GM12878 (cell line): ENCODE data around the gene ZSCAN10. TPM values are rescaled to one million over a fixed set of nuclear protein-coding genes. Genes with fewer than 3 reads are reported as not detected.

ENCODE experiments used
- CEBPZ ChIP-seq: fragments of 150-350 bp; IDR thresholded peaks from 2 replicates; pipeline ENCODE4 v1.6.1; 2016; ENCODE audit warnings: low read depth, low read length
- E2F8 ChIP-seq: fragments of 450-650 bp; IDR thresholded peaks from 2 replicates; pipeline ENCODE4 v1.6.1; 2018; ENCODE audit warnings: mild to moderate bottlenecking, low read depth, moderate library complexity; ENCODE audit not compliant: partially characterized antibody
- E4F1 ChIP-seq: fragments of 450-650 bp; IDR thresholded peaks from 2 replicates; pipeline ENCODE4 v1.6.1; 2018; ENCODE audit warnings: borderline replicate concordance, mild to moderate bottlenecking; ENCODE audit not compliant: partially characterized antibody
- ELK1 ChIP-seq: IDR thresholded peaks from 2 replicates; pipeline ENCODE4 v1.6.1; 2012; ENCODE audit warnings: low read depth, low read length, improper control_type of control experiment
- ESRRA ChIP-seq: IDR thresholded peaks from 2 replicates; pipeline ENCODE4 v1.6.1; 2012; ENCODE audit warnings: mild to moderate bottlenecking, low read length, improper control_type of control experiment
- IKZF1 ChIP-seq: fragments of 450-650 bp; conservative IDR thresholded peaks from 2 replicates; pipeline ENCODE4 v1.6.1; 2017; ENCODE audit warnings: antibody characterized with exemption, mild to moderate bottlenecking
- NFYA ChIP-seq: IDR thresholded peaks from 2 replicates; pipeline ENCODE4 v1.6.1; 2011; ENCODE audit warnings: low read depth, mild to moderate bottlenecking, low read length, improper control_type of control experiment, borderline replicate concordance
- POLR2AphosphoS2 ChIP-seq: IDR thresholded peaks from 2 replicates; pipeline ENCODE4 v1.6.1; 2011; ENCODE audit warnings: low read depth, mild to moderate bottlenecking, low read length, improper control_type of control experiment, moderate library complexity
- RCOR1 ChIP-seq: conservative IDR thresholded peaks from 2 replicates; pipeline ENCODE4 v1.6.1; 2012; ENCODE audit warnings: low read depth, low read length, improper control_type of control experiment
- RELB ChIP-seq: fragments of 450-650 bp; IDR thresholded peaks from 2 replicates; pipeline ENCODE4 v1.6.1; 2017; ENCODE audit warnings: low read depth, mild to moderate bottlenecking, moderate library complexity
- SKIL ChIP-seq: fragments of 450-650 bp; IDR thresholded peaks from 2 replicates; pipeline ENCODE4 v1.6.1; 2017; ENCODE audit warnings: mild to moderate bottlenecking, low read depth, inconsistent platforms; ENCODE audit not compliant: poor library complexity, severe bottlenecking
- SREBF1 ChIP-seq: IDR thresholded peaks from 2 replicates; pipeline ENCODE4 v1.6.1; 2012; ENCODE audit warnings: mild to moderate bottlenecking, low read length
- ZNF622 ChIP-seq: fragments of 450-650 bp; IDR thresholded peaks from 2 replicates; pipeline ENCODE4 v1.6.1; 2017; ENCODE audit warnings: mild to moderate bottlenecking, inconsistent platforms
- polyA plus RNA-seq, 11 experiments: library from polyadenylated mRNA; depleted of rRNA in 4 of 11; unstranded in 6 of 11; stranded (reverse) in 5 of 11; fragments of >200 nt; fragmentation: Nextera tagmentation in 4 of 11; fragmentation: Illumina TruSeq in 1 of 11; extraction: Ambion mirVana in 4 of 11; extraction: Trizol in 1 of 11; gene quantifications; 1 replicate in 1 of 11; 2 replicates in 10 of 11; pipeline versions ENCODE4 v1.2.1 to v1.2.3, GENCODE V29; 2011 to 2016; ENCODE audit warnings: inconsistent platforms in 2 of 11, missing spikeins in 2 of 11, low read depth in 1 of 11
- total RNA-seq, 4 experiments: library from RNA; depleted of rRNA in 3 of 4; stranded (reverse); fragments of >200 nt in 3 of 4; fragmentation: Illumina TruSeq in 1 of 4; extraction: Trizol in 1 of 4; gene quantifications; 2 replicates each; pipeline versions ENCODE4 v1.2.1 to v1.2.3, GENCODE V29; 2013 to 2021

The ZSCAN10 gene
- total and polyA plus RNA-seq, 10 of the 15 experiments (the other 5 are each of a cell fraction or from before 2014, with no cell fraction given) = 0.06 to 0.33 TPM; not detected in 8

GRCh38 chr16:3129137-3130131 is 30.3 kb upstream of the ZSCAN10 start (continued):
- TF ChIP-seq SKIL = peak; percentile 28
- TF ChIP-seq RCOR1 = no peak
- TF ChIP-seq CEBPZ = no peak
- peak; percentile 90 for TF ChIP-seq POLR2AphosphoS2
- TF ChIP-seq ZNF622 = no peak
- 0 out of 2 replicates have a peak, but pooled peaks have one; percentile 11 for TF ChIP-seq IKZF1
- TF ChIP-seq E2F8 = peak; percentile 59
- no peak for TF ChIP-seq SREBF1
- TF ChIP-seq NFYA = no peak
- peak; percentile 46; the same call in 1 of the 2 replicates for TF ChIP-seq RELB
- 0 out of 2 replicates have a peak, but pooled peaks have one; percentile 25 for TF ChIP-seq ELK1
- no peak for TF ChIP-seq ESRRA
- no peak for TF ChIP-seq E4F1
